Smooth muscle cell (in vitro differentiated cells): ENCODE data around the gene ALG12. TPM values are rescaled to one million over a fixed set of nuclear protein-coding genes. Genes with fewer than 3 reads are reported as not detected.

ENCODE experiments used
- DNase-seq: peaks from one replicate; lab custom pipeline; 2025; ENCODE audit not compliant: unreplicated experiment; lab: John Stamatoyannopoulos, UW
- H2AFZ ChIP-seq: fragments of 200-600 bp; sonication (generic); 2 replicates; pipeline ENCODE4 v1.6.0; 2016; ENCODE audit warnings: antibody characterized with exemption, low read depth, mild to moderate bottlenecking
- H3F3A ChIP-seq: fragments of 200-600 bp; sonication (generic); 2 replicates; pipeline ENCODE4 v1.6.0; 2017; ENCODE audit warnings: antibody characterized with exemption, low read depth
- H3K27ac ChIP-seq: fragments of 200-600 bp; sonication (generic); 2 replicates; pipeline ENCODE4 v1.5.1; 2016; ENCODE audit warnings: low read depth, mild to moderate bottlenecking
- H3K27me3 ChIP-seq: fragments of 200-600 bp; sonication (generic); 2 replicates; pipeline ENCODE4 v1.6.1; 2016; ENCODE audit warnings: low read depth, mild to moderate bottlenecking
- H3K36me3 ChIP-seq: fragments of 200-600 bp; sonication (generic); 2 replicates; pipeline ENCODE4 v1.5.1; 2016; ENCODE audit warnings: low read depth
- H3K4me1 ChIP-seq: fragments of 200-600 bp; sonication (generic); 2 replicates; pipeline ENCODE4 v1.5.1; 2016; ENCODE audit warnings: low read depth
- H3K4me2 ChIP-seq: fragments of 200-600 bp; sonication (generic); 2 replicates; pipeline ENCODE4 v1.6.0; 2016; ENCODE audit warnings: mild to moderate bottlenecking
- H3K4me3 ChIP-seq: fragments of 200-600 bp; sonication (generic); 2 replicates; pipeline ENCODE4 v1.5.1; 2016; ENCODE audit warnings: mild to moderate bottlenecking
- H3K79me2 ChIP-seq: fragments of 200-600 bp; sonication (generic); 2 replicates; pipeline ENCODE4 v1.6.0; 2016; ENCODE audit warnings: low read depth, mild to moderate bottlenecking
- H3K9ac ChIP-seq: fragments of 200-600 bp; sonication (generic); 2 replicates; pipeline ENCODE4 v1.6.0; 2016; ENCODE audit warnings: low read depth
- H3K9me3 ChIP-seq: fragments of 200-600 bp; sonication (generic); replicated peaks from 2 replicates; pipeline ENCODE4 v1.5.1; 2016; ENCODE audit warnings: low read depth
- H4K20me1 ChIP-seq: fragments of 200-600 bp; sonication (generic); 2 replicates; pipeline ENCODE4 v1.6.0; 2016; ENCODE audit warnings: low read depth
- CTCF ChIP-seq: fragments of 200-600 bp; sonication (generic); IDR thresholded peaks from 2 replicates; pipeline ENCODE4 v1.5.1; 2017; ENCODE audit warnings: borderline replicate concordance, mild to moderate bottlenecking, antibody characterized with exemption; ENCODE audit not compliant: insufficient read depth, poor library complexity, severe bottlenecking
- WGBS: methylation state at CpG from one replicate; pipeline ENCODE4 v1.1.7; 2016; ENCODE audit warnings: low lambda C conversion rate; 5-methylcytosine and 5-hydroxymethylcytosine counted together
- polyA plus RNA-seq: library from polyadenylated mRNA; unstranded; fragments of >200 nt; fragmentation: Nextera tagmentation; extraction: Ambion mirVana; gene quantifications from 2 replicates; pipeline ENCODE4 v1.2.1, GENCODE V29; 2016
- total RNA-seq: library from RNA; depleted of rRNA; stranded (reverse); fragments of >200 nt; gene quantifications from 2 replicates; pipeline ENCODE4 v1.2.3, GENCODE V29; 2014

The ALG12 gene
- total and polyA plus RNA-seq, 2 experiments from 2014 or later: 13.9 to 42.7 TPM

DNA sequence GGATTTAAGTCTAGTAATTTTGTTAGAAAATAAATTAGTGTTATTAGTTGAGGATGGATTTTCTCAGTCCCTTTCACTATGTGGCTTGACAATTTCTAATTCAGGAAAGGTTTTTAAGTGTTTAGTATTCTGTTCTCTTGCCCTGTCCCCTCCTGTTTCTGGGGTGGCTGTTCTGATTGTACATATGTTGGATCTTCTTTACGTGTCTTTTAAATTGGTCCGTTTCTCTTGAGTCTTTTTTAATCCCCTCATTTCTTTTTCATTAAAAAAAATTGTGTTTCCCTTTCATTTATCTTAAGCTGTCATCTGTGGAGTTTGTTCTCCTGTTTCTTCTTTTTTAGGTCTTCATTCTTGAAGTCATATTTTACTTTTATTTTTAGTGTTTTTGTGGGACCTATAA is 52.1 kb downstream of the ALG12 start:
- Histone ChIP-seq H3K9me3 (peaks cover 18% of the 10 kb centered on the region), H3F3A (peaks cover 5% of the 10 kb centered on the region), H2AFZ (no peak overlapping the region), H3K27me3 (no peaks in the 10 kb centered on the region), H3K36me3 (peaks cover 15% of the 10 kb centered on the region), H3K79me2 (peaks cover 97% of the 10 kb centered on the region), H3K9ac (no peak overlapping the region), H3K27ac (no peak overlapping the region), H3K4me2 (no peak overlapping the region), H3K4me3 (no peak overlapping the region), H4K20me1 (peaks cover 74% of the 10 kb centered on the region), H3K4me1 (no peaks in the 10 kb centered on the region)
- no peak for DNase-seq
- WGBS: 50% methylated on average over 2 of the region's 2 CpGs
- no peak for TF ChIP-seq CTCF

GRCh38 chr22:49865156-49865555 is 53.1 kb downstream of the ALG12 start:
- Histone ChIP-seq H3K4me3 (no peak overlapping the region), H3K36me3 (peaks cover 15% of the 10 kb centered on the region), H3K79me2 (peaks cover 97% of the 10 kb centered on the region), H3K9me3 (peaks cover 18% of the 10 kb centered on the region), H3K27ac (no peak overlapping the region), H2AFZ (no peak overlapping the region), H4K20me1 (peaks cover 74% of the 10 kb centered on the region), H3K4me1 (no peaks in the 10 kb centered on the region), H3K27me3 (no peaks in the 10 kb centered on the region), H3K4me2 (no peak overlapping the region), H3F3A (peaks cover 5% of the 10 kb centered on the region), H3K9ac (no peak overlapping the region)
- TF ChIP-seq CTCF: no peak
- no peak for DNase-seq
- 93% methylated on average over 17 of the region's 17 CpGs for WGBS

DNA sequence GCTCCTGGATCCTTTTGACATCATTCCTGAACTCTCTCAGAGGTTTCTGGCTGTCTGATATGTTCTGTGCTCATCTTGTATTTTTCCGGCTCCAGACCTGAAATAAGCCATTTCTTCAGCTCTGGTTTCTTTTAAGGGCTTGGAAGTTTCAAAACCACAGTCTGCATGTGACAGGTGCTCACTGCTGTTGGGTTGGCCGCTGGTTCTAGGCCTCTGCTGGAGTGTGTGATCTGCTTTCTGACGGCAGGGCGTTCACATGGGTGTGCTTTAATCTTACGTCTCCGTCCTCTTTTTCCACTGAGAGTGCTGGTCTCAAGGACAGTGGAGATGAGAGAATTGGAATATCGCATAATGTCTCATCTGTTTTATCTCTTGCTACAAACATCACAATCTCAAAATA is 54.3 kb downstream of the ALG12 start:
- TF ChIP-seq CTCF: no peak
- DNase-seq: no peak
- H3K27ac ChIP-seq: no peak overlapping the region
- H3K27me3 ChIP-seq: no peaks in the 10 kb centered on the region
- peaks cover 5% of the 10 kb centered on the region for H3F3A ChIP-seq
- no peaks in the 10 kb centered on the region for H3K4me1 ChIP-seq
- H4K20me1 ChIP-seq: peaks cover 75% of the 10 kb centered on the region
- no peak overlapping the region for H3K9ac ChIP-seq
- no peak overlapping the region for H2AFZ ChIP-seq
- H3K79me2 ChIP-seq: peaks cover 97% of the 10 kb centered on the region
- no peak overlapping the region for H3K4me3 ChIP-seq
- no peak overlapping the region for H3K4me2 ChIP-seq
- 83% methylated on average over 7 of the region's 7 CpGs for WGBS
- peaks cover 10% of the 10 kb centered on the region for H3K9me3 ChIP-seq
- H3K36me3 ChIP-seq: peaks cover 15% of the 10 kb centered on the region

DNA sequence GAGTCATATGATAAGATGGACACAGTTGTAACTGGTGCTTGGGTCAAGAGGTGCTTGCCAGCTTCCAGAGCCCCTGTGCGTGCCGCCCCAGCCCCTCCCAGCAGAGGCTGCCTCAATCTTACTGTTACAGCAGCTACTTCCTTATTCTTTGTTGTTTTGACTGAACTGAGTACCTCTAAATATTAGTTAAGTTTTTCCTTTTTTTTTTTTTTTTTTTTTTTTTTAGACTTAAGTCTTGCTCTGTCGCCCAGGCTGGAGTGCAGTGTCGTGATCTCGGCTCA is 55.8 kb downstream of the ALG12 start:
- no peak for DNase-seq
- Histone ChIP-seq H3K9me3 (peaks cover 10% of the 10 kb centered on the region), H3K27me3 (no peaks in the 10 kb centered on the region), H3K4me2 (no peak overlapping the region), H4K20me1 (peaks cover 86% of the 10 kb centered on the region), H3K79me2 (peaks cover 97% of the 10 kb centered on the region), H3K9ac (no peak overlapping the region), H3K4me3 (no peak overlapping the region), H2AFZ (no peak overlapping the region), H3K4me1 (no peaks in the 10 kb centered on the region), H3K27ac (no peak overlapping the region), H3K36me3 (peaks cover 15% of the 10 kb centered on the region), H3F3A (peaks cover 5% of the 10 kb centered on the region)
- WGBS: 90% methylated on average over 5 of the region's 5 CpGs
- no peak for TF ChIP-seq CTCF
